Prostate gland (tissue), 2 donors: ENCODE data around the gene PIK3R3. TPM values are rescaled to one million over a fixed set of nuclear protein-coding genes. Genes with fewer than 3 reads are reported as not detected.

Source experiments
- DNase-seq: peaks from one replicate; pipeline ENCODE4 v3.0.0-alpha.2; 2019; ENCODE audit warnings: low spot score
- H3K27ac ChIP-seq, 2 donors: fragments of 200-600 bp; sonication (generic); 2 replicates each; pipeline ENCODE4 v1.5.1; 2017 to 2019
- H3K27me3 ChIP-seq: fragments of 200-600 bp; sonication (generic); replicated peaks from 2 replicates; pipeline ENCODE4 v1.5.1; 2019; ENCODE audit not compliant: insufficient read depth
- H3K36me3 ChIP-seq, 2 donors: fragments of 200-600 bp; sonication (generic); 1 replicate in 1 of 2; 2 replicates in 1 of 2; pipeline versions ENCODE4 v1.5.1 to v1.8.1; 2017 to 2019
- H3K4me1 ChIP-seq: fragments of 200-600 bp; sonication (generic); replicated peaks from 2 replicates; pipeline ENCODE4 v1.5.1; 2019
- H3K4me3 ChIP-seq, 2 donors: fragments of 200-600 bp; sonication (generic); 2 replicates each; pipeline ENCODE4 v1.5.1; 2017 to 2019
- H3K9me3 ChIP-seq: fragments of 200-600 bp; sonication (generic); 2 replicates; pipeline ENCODE4 v1.5.1; 2017
- CTCF ChIP-seq, 4 experiments: fragments of 200-600 bp in 2 of 4; fragments of 450-650 bp in 2 of 4; sonication (generic) in 2 of 4; IDR thresholded peaks; 1 replicate in 3 of 4; 2 replicates in 1 of 4; pipeline ENCODE4 v1.5.1; 2016 to 2019; ENCODE audit warnings: antibody characterized with exemption in 4 of 4, mild to moderate bottlenecking in 2 of 4, moderate library complexity in 2 of 4
- POLR2A ChIP-seq: fragments of 450-650 bp; IDR thresholded peaks from one replicate; pipeline ENCODE4 v1.6.1; 2016; ENCODE audit warnings: antibody characterized with exemption, mild to moderate bottlenecking
- POLR2AphosphoS5 ChIP-seq: sonication (generic); formaldehyde crosslinking; IDR thresholded peaks from one replicate; pipeline ENCODE4 v1.6.1; 2017; ENCODE audit warnings: antibody characterized with exemption
- WGBS: methylation state at CpG from one replicate; pipeline ENCODE4 v1.1.5; 2018; 5-methylcytosine and 5-hydroxymethylcytosine counted together
- intact Hi-C: fragments of 100-400 bp; cut with DNase I; formaldehyde crosslinking; loops from one replicate; pipeline ENCODE4 v1.14.2; 2022
- total RNA-seq, 2 donors: library from RNA; depleted of rRNA; stranded (reverse); fragments of >200 nt; gene quantifications; one replicate each; pipeline ENCODE4 v1.1.0, GENCODE V29; 2016

Gene PIK3R3
- total RNA-seq, 2 donors from 2014 or later, result 9.1 to 26.5 TPM

- no peak overlapping the region for H3K27ac ChIP-seq
- intact Hi-C loops, result loop anchor here (5.0 kb wide), 2 partner anchors 97 to 187 kb away; partner anchors contain the start of gene PIK3R3
- peaks cover 0 to 9% of the 10 kb centered on the region in 2 donors for H3K36me3 ChIP-seq
- WGBS, result 82% methylated on average over 26 of the region's 27 CpGs
- TF ChIP-seq POLR2A (no peak), CTCF (IDR thresholded peaks at IDR 0.05) (no peak), POLR2AphosphoS5 (no peak)
- H3K4me1 ChIP-seq, result no peaks in the 10 kb centered on the region
- no peak overlapping the region for H3K4me3 ChIP-seq
- no peak for DNase-seq
- no peaks in the 10 kb centered on the region for H3K27me3 ChIP-seq
- H3K9me3 ChIP-seq, result no peaks in the 10 kb centered on the region
Observed at GRCh38 chr1:46034601-46035516, 97.6 kb downstream of the PIK3R3 start.

- no peak for DNase-seq
- Histone ChIP-seq H3K27ac (no peak overlapping the region), H3K27me3 (no peaks in the 10 kb centered on the region), H3K4me3 (no peak overlapping the region), H3K36me3 (peaks cover 0 to 9% of the 10 kb centered on the region in 2 donors), H3K9me3 (no peaks in the 10 kb centered on the region), H3K4me1 (no peaks in the 10 kb centered on the region)
- WGBS, result 95% methylated on average over 26 of the region's 26 CpGs
- intact Hi-C loops, result no loop called here
- TF ChIP-seq CTCF (IDR thresholded peaks at IDR 0.05), result no peak
- TF ChIP-seq POLR2A, result no peak
- TF ChIP-seq POLR2AphosphoS5, result no peak
Observed at GRCh38 chr1:46030876-46031660, 101.4 kb downstream of the PIK3R3 start.

- Histone ChIP-seq H3K36me3 (peaks cover 0 to 9% of the 10 kb centered on the region in 2 donors), H3K4me1 (no peaks in the 10 kb centered on the region), H3K9me3 (no peaks in the 10 kb centered on the region), H3K27ac (no peak overlapping the region), H3K27me3 (no peaks in the 10 kb centered on the region), H3K4me3 (no peak overlapping the region)
- no peak for DNase-seq
- intact Hi-C loops, result no loop called here
- no peak for TF ChIP-seq CTCF (IDR thresholded peaks at IDR 0.05)
- TF ChIP-seq POLR2A, result no peak
- no peak for TF ChIP-seq POLR2AphosphoS5
- 94% methylated on average over 18 of the region's 18 CpGs for WGBS
Observed at GRCh38 chr1:46030074-46030870, 102.2 kb downstream of the PIK3R3 start.

GRCh38 chr1:46027788-46028573 is 104.4 kb downstream of the PIK3R3 start:
- Histone ChIP-seq H3K27me3 (no peaks in the 10 kb centered on the region), H3K4me3 (no peak overlapping the region), H3K27ac (no peak overlapping the region), H3K36me3 (peaks cover 0 to 9% of the 10 kb centered on the region in 2 donors), H3K4me1 (no peaks in the 10 kb centered on the region), H3K9me3 (no peaks in the 10 kb centered on the region)
- no peak for TF ChIP-seq POLR2AphosphoS5
- TF ChIP-seq CTCF (IDR thresholded peaks at IDR 0.05), result no peak
- no peak for TF ChIP-seq POLR2A
- WGBS, result 93% methylated on average over 8 of the region's 8 CpGs
- intact Hi-C loops, result no loop called here
- DNase-seq, result no peak
